PC-9 (cell line): Measurements from ENCODE around the gene SLC30A5. TPM values are rescaled to one million over a fixed set of nuclear protein-coding genes. Genes with fewer than 3 reads are reported as not detected.
"Not testable (repeated sequence)": the region's sequence is repeated elsewhere in the genome, so short reads cannot be mapped to it uniquely, and the experiment has no call there.

Experiments used
- BruUV-seq: library from RNA; stranded (reverse); fragments of 400-500 nt; replicated peaks from 2 replicates; lab custom pipeline; 2021; lab: Mats Ljungman, UMichigan
- CTCF ChIA-PET: fragments of 300-600 bp; sonication (Branson Sonifier 250); formaldehyde crosslinking; loops from one replicate; lab custom pipeline; 2022; ENCODE audit warnings: antibody characterized with exemption; lab: Charles Lee
- POLR2A ChIA-PET: fragments of 300-600 bp; sonication (Branson Sonifier 250); formaldehyde crosslinking; loops from one replicate; lab custom pipeline; 2022; ENCODE audit warnings: antibody characterized with exemption; ENCODE audit not compliant: unreplicated experiment; lab: Charles Lee
- DNase-seq, 2 experiments: peaks; one replicate each; pipeline versions ENCODE4 v3.0.0 to v3.0.0-alpha.2; 2015 to 2022; ENCODE audit warnings: mixed read lengths in 1 of 2
- H2AFZ ChIP-seq: fragments of 200-600 bp; sonication (generic); 2 replicates; pipeline ENCODE4 v1.8.1; 2017; ENCODE audit warnings: antibody characterized with exemption
- H3F3A ChIP-seq: fragments of 200-600 bp; sonication (generic); 2 replicates; pipeline ENCODE4 v1.8.1; 2017; ENCODE audit warnings: antibody characterized with exemption, mild to moderate bottlenecking, low read depth; ENCODE audit not compliant: insufficient read depth
- H3K27ac ChIP-seq: fragments of 200-600 bp; sonication (generic); 2 replicates; pipeline ENCODE4 v1.6.1; 2016; ENCODE audit warnings: mixed run types
- H3K27me3 ChIP-seq: fragments of 200-600 bp; sonication (generic); 2 replicates; pipeline ENCODE4 v1.6.1; 2016; ENCODE audit warnings: low read depth, mixed run types; ENCODE audit not compliant: insufficient read depth
- H3K36me3 ChIP-seq: fragments of 200-600 bp; sonication (generic); 2 replicates; pipeline ENCODE4 v1.6.1; 2016; ENCODE audit warnings: low read depth, mixed run types
- H3K4me1 ChIP-seq: fragments of 200-600 bp; sonication (generic); replicated peaks from 2 replicates; pipeline ENCODE4 v1.6.1; 2016; ENCODE audit warnings: mixed run types; ENCODE audit not compliant: insufficient read depth
- H3K4me2 ChIP-seq: fragments of 200-600 bp; sonication (generic); 2 replicates; pipeline ENCODE4 v1.6.1; 2017; ENCODE audit warnings: mixed run types
- H3K4me3 ChIP-seq: fragments of 200-600 bp; sonication (generic); 2 replicates; pipeline ENCODE4 v1.6.1; 2016; ENCODE audit warnings: mixed run types
- H3K79me2 ChIP-seq: fragments of 200-600 bp; sonication (generic); 2 replicates; pipeline ENCODE4 v1.6.1; 2017; ENCODE audit warnings: low read depth, mixed run types
- H3K9me2 ChIP-seq: fragments of 200-600 bp; sonication (generic); 2 replicates; pipeline ENCODE4 v1.8.1; 2017; ENCODE audit warnings: mild to moderate bottlenecking; ENCODE audit not compliant: insufficient read depth
- H3K9me3 ChIP-seq: fragments of 200-600 bp; sonication (generic); 2 replicates; pipeline ENCODE4 v1.8.1; 2016; ENCODE audit warnings: low read depth; ENCODE audit not compliant: insufficient read depth
- H4K20me1 ChIP-seq: fragments of 200-600 bp; sonication (generic); 2 replicates; pipeline ENCODE4 v1.8.1; 2017; ENCODE audit not compliant: insufficient read depth
- EZH2 ChIP-seq: fragments of 200-600 bp; sonication (generic); IDR thresholded peaks from 2 replicates; pipeline ENCODE4 v1.8.0; 2017; ENCODE audit warnings: antibody characterized with exemption, low read depth
- intact Hi-C: fragments of 100-400 bp; cut with micrococcal nuclease; formaldehyde crosslinking; loops from one replicate; pipeline ENCODE4 v1.10.0; 2022; ENCODE audit not compliant: unreplicated experiment
- total RNA-seq: library from RNA; stranded (reverse); gene quantifications from 2 replicates; pipeline ENCODE4 v1.2.3, GENCODE V29; 2021
- TF ChIP-seq, protein P1 (sequence below): fragments of 200-600 bp; sonication (generic); conservative IDR thresholded peaks from 2 replicates; pipeline ENCODE4 v1.6.1; 2017; ENCODE audit warnings: mixed run types, antibody characterized with exemption, mild to moderate bottlenecking, moderate library complexity

Gene SLC30A5
- total RNA-seq, 1 experiment from 2014 or later, result 36.0 TPM

GRCh38 chr5:69137807-69138206 is 44.0 kb downstream of the SLC30A5 start:
- H3K27me3 ChIP-seq, result no peaks in the 10 kb centered on the region
- no peaks in the 10 kb centered on the region for H3K79me2 ChIP-seq
- no peak overlapping the region for H3K27ac ChIP-seq
- H3F3A ChIP-seq, result no peaks in the 10 kb centered on the region; the same call in 1 of the 2 replicates
- no peak overlapping the region for H2AFZ ChIP-seq
- H3K4me2 ChIP-seq, result no peak overlapping the region
- CTCF ChIA-PET, result no interaction called here
- POLR2A ChIA-PET, result no interaction called here
- BruUV-seq, result no TSS peak
- DNase-seq, result no peak
- intact Hi-C loops, result no loop called here
- H3K9me2 ChIP-seq, result no peaks in the 10 kb centered on the region
- no peak for TF ChIP-seq EZH2
- TF ChIP-seq, protein P1, sequence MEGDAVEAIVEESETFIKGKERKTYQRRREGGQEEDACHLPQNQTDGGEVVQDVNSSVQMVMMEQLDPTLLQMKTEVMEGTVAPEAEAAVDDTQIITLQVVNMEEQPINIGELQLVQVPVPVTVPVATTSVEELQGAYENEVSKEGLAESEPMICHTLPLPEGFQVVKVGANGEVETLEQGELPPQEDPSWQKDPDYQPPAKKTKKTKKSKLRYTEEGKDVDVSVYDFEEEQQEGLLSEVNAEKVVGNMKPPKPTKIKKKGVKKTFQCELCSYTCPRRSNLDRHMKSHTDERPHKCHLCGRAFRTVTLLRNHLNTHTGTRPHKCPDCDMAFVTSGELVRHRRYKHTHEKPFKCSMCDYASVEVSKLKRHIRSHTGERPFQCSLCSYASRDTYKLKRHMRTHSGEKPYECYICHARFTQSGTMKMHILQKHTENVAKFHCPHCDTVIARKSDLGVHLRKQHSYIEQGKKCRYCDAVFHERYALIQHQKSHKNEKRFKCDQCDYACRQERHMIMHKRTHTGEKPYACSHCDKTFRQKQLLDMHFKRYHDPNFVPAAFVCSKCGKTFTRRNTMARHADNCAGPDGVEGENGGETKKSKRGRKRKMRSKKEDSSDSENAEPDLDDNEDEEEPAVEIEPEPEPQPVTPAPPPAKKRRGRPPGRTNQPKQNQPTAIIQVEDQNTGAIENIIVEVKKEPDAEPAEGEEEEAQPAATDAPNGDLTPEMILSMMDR, result no peak
- H3K4me3 ChIP-seq, result no peak overlapping the region
- H3K36me3 ChIP-seq, result no peaks in the 10 kb centered on the region; the same call in 1 of the 2 replicates
- no peaks in the 10 kb centered on the region for H4K20me1 ChIP-seq
- no peaks in the 10 kb centered on the region for H3K9me3 ChIP-seq
- no peaks in the 10 kb centered on the region for H3K4me1 ChIP-seq

GRCh38 chr5:69138766-69139165 is 45.0 kb downstream of the SLC30A5 start:
- Histone ChIP-seq H3K4me1 (no peaks in the 10 kb centered on the region), H3K36me3 (no peaks in the 10 kb centered on the region), H3K27ac (no peak overlapping the region), H3K9me2 (no peaks in the 10 kb centered on the region), H4K20me1 (no peaks in the 10 kb centered on the region), H3K79me2 (no peaks in the 10 kb centered on the region), H3K27me3 (no peaks in the 10 kb centered on the region), H3F3A (no peaks in the 10 kb centered on the region; the same call in 1 of the 2 replicates), H3K4me3 (no peak overlapping the region), H2AFZ (no peak overlapping the region), H3K9me3 (no peaks in the 10 kb centered on the region), H3K4me2 (no peak overlapping the region)
- BruUV-seq, result no TSS peak
- DNase-seq, result no peak
- TF ChIP-seq, protein P1, result no peak
- no peak for TF ChIP-seq EZH2
- CTCF ChIA-PET, result no interaction called here
- POLR2A ChIA-PET, result no interaction called here
- intact Hi-C loops, result no loop called here

DNA sequence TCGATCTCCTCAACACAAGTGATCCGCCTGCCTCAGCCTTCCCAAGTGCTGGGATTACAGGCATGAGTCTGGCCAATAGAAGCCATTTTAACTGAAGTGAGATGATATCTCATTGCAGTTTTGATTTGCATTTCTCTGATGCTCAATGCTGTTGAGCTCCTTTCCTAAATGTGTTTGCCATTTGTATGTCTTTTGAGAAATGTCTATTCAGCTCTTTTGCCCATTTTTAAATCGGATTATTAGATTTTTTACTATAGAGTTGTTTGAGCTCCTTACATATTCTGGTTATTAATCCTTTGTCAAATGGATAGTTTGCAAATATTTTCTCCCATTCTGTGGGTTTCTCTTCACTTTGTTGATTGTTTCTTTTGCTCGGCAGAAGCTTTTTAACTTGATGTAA is 46.4 kb downstream of the SLC30A5 start:
- intact Hi-C loops, H4K20me1 ChIP-seq, H2AFZ ChIP-seq, H3K9me2 ChIP-seq, H3K36me3 ChIP-seq, H3K27me3 ChIP-seq, DNase-seq, H3K79me2 ChIP-seq, BruUV-seq, CTCF ChIA-PET, H3F3A ChIP-seq, H3K4me1 ChIP-seq, H3K4me2 ChIP-seq, H3K4me3 ChIP-seq, H3K9me3 ChIP-seq, H3K27ac ChIP-seq: not testable (repeated sequence)
- POLR2A ChIA-PET, result interaction anchor here (0.6 kb wide), 1 partner anchor 1896 kb away, joined by 3 read pairs; no protein-coding TSS in a partner anchor

DNA sequence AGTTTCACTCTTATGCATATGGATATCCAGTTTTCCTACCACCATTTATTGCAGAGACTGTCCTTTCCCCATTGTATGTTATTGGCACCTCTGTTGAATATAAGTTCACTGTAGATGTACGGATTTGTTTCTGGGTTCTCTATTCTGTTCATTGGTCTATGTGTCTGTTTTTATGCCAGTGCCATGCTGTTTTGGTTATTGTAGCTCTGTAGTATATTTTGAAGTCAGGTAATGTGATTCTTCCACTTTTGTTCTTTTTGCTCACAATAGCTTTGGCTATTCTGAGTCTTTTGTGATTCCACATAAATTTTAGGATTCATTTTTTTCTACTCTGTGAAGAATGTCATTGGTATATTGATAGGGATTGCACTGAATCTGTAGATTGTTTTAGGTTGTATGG is 47.0 kb downstream of the SLC30A5 start:
- BruUV-seq, result no TSS peak
- CTCF ChIA-PET, result no interaction called here

DNA sequence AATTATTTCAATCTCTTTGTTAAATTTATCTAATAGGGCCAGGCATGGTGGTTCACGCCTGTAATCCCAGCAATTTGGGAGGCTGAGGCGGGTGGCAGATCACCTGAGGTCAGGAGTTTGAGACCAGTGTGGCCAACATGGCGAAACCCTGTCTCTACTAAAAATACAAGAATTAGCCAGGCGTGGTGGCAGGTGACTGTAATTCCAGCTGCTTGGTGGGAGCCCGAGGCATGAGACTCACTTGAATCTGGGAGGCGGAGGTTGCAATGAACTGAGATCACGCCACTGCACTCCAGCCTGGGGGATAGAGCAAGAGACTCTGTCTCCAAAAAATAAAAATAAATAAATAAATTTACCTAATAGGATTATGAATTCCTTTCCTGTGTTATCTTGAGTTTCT is 54.8 kb downstream of the SLC30A5 start:
- intact Hi-C loops, H3K79me2 ChIP-seq, POLR2A ChIA-PET, H3K4me2 ChIP-seq, H3K27me3 ChIP-seq, H3K4me3 ChIP-seq, H3K9me2 ChIP-seq, H3K36me3 ChIP-seq, H3K4me1 ChIP-seq, H2AFZ ChIP-seq, BruUV-seq, H3K27ac ChIP-seq, H3K9me3 ChIP-seq, H3F3A ChIP-seq, DNase-seq, H4K20me1 ChIP-seq: not testable (repeated sequence)
- CTCF ChIA-PET, result interaction anchor here (0.7 kb wide), 1 partner anchor 199 kb away, joined by 3 read pairs; no protein-coding TSS in a partner anchor

More for the DNA sequence above, 47.0 kb downstream of the SLC30A5 start:
- DNase-seq, result no peak
- no peaks in the 10 kb centered on the region for H4K20me1 ChIP-seq
- no peaks in the 10 kb centered on the region for H3K27me3 ChIP-seq
- TF ChIP-seq, protein P1, result no peak
- TF ChIP-seq EZH2, result no peak
- H3K36me3 ChIP-seq, result no peaks in the 10 kb centered on the region
- H3K4me2 ChIP-seq, result no peak overlapping the region
- H3K4me3 ChIP-seq, result no peak overlapping the region
- no peak overlapping the region for H3K27ac ChIP-seq
- POLR2A ChIA-PET, result interaction anchor here (0.6 kb wide), 1 partner anchor 1897 kb away, joined by 3 read pairs; no protein-coding TSS in a partner anchor
- intact Hi-C loops, result no loop called here
- no peaks in the 10 kb centered on the region for H3K79me2 ChIP-seq
- H3F3A ChIP-seq, result no peaks in the 10 kb centered on the region; the same call in 1 of the 2 replicates
- H3K9me2 ChIP-seq, result no peaks in the 10 kb centered on the region
- H3K9me3 ChIP-seq, result no peaks in the 10 kb centered on the region
- H3K4me1 ChIP-seq, result no peaks in the 10 kb centered on the region
- H2AFZ ChIP-seq, result no peak overlapping the region
